Measurements from ENCODE around the gene SLC22A4.
A peak's percentile ranks its signal among the peaks of the same experiment; 100 is the strongest.

SLC22A4 gene

GRCh38 chr5:132355140-132355765 lies 61.1 kb downstream of the SLC22A4 start:
- no peak for TF ChIP-seq CTCF (conservative IDR thresholded peaks at IDR 0.05; ENCODE audit: low read length)
- no peak overlapping the region for H3K4me3 ChIP-seq (ENCODE audit: low read length)
- no peak for DNase-seq (ENCODE audit: low read depth)

GRCh38 chr5:132358775-132359174 lies 64.6 kb downstream of the SLC22A4 start:
- TF ChIP-seq CTCF (conservative IDR thresholded peaks at IDR 0.05; ENCODE audit: low read length) = no peak
- no peak for DNase-seq (ENCODE audit: low read depth)

GRCh38 chr5:132362086-132362485 lies 67.9 kb downstream of the SLC22A4 start:
- no peak overlapping the region for H3K4me3 ChIP-seq (ENCODE audit: low read length)
- TF ChIP-seq CTCF (conservative IDR thresholded peaks at IDR 0.05; ENCODE audit: low read length) = no peak
- no peak for DNase-seq (ENCODE audit: low read depth)

More at GRCh38 chr5:132358775-132359174, 64.6 kb downstream of the SLC22A4 start:
- no peak overlapping the region for H3K4me3 ChIP-seq (ENCODE audit: low read length)

GRCh38 chr5:132363431-132364112 lies 69.4 kb downstream of the SLC22A4 start:
- TF ChIP-seq CTCF (conservative IDR thresholded peaks at IDR 0.05; ENCODE audit: low read length) = no peak
- DNase-seq (ENCODE audit: low read depth) = peak; percentile 81
- no peak overlapping the region for H3K4me3 ChIP-seq (ENCODE audit: low read length)

GRCh38 chr5:132364319-132364718 lies 70.1 kb downstream of the SLC22A4 start:
- no peak overlapping the region for H3K4me3 ChIP-seq (ENCODE audit: low read length)
- peak; percentile 92 for DNase-seq (ENCODE audit: low read depth)
- no peak for TF ChIP-seq CTCF (conservative IDR thresholded peaks at IDR 0.05; ENCODE audit: low read length)

GRCh38 chr5:132365213-132365612 lies 71.0 kb downstream of the SLC22A4 start:
- H3K4me3 ChIP-seq (ENCODE audit: low read length) = no peak overlapping the region
- no peak for TF ChIP-seq CTCF (conservative IDR thresholded peaks at IDR 0.05; ENCODE audit: low read length)
- peak; percentile 43 for DNase-seq (ENCODE audit: low read depth)

- DNase-seq (ENCODE audit: low read depth) = no peak
- H3K4me3 ChIP-seq (ENCODE audit: low read length) = no peak overlapping the region
- no peak for TF ChIP-seq CTCF (conservative IDR thresholded peaks at IDR 0.05; ENCODE audit: low read length)
These were observed 74.0 kb downstream of the SLC22A4 start for GRCh38 chr5:132368186-132368585.
